Gastroesophageal sphincter (tissue), 4 donors: ENCODE measurements around the gene WDFY3. TPM values are rescaled to one million over a fixed set of nuclear protein-coding genes. Genes with fewer than 3 reads are reported as not detected.

Experiments
- ATAC-seq: fragments of 150-250 bp; one replicate; pipeline ENCODE4 v1.9.1; 2016; ENCODE audit warnings: mild to moderate bottlenecking, moderate library complexity
- H3K27ac ChIP-seq, 4 donors: fragments of 200-600 bp; sonication (generic) in 3 of 4; 1 replicate in 3 of 4; 2 replicates in 1 of 4; pipeline ENCODE4 v1.5.1; 2016 to 2019
- H3K27me3 ChIP-seq: fragments of 200-600 bp; sonication (generic); one replicate; pipeline ENCODE4 v1.5.1; 2019
- H3K36me3 ChIP-seq, 2 donors: fragments of 200-600 bp; sonication (generic); one replicate each; pipeline ENCODE4 v1.5.1; 2019; ENCODE audit warnings: control low read depth in 1 of 2
- H3K4me1 ChIP-seq, 3 donors: fragments of 200-600 bp; sonication (generic); 1 replicate in 2 of 3; 2 replicates in 1 of 3; pipeline ENCODE4 v1.5.1; 2016 to 2019; ENCODE audit warnings: control low read depth in 2 of 3
- H3K4me3 ChIP-seq, 2 donors: fragments of 200-600 bp; sonication (generic); one replicate each; pipeline ENCODE4 v1.5.1; 2019; ENCODE audit warnings: mild to moderate bottlenecking in 1 of 2, moderate library complexity in 1 of 2
- H3K9me3 ChIP-seq, 3 donors: fragments of 200-600 bp; sonication (generic); one replicate each; pipeline ENCODE4 v1.5.1; 2017 to 2019; ENCODE audit warnings: control low read depth in 2 of 3
- EP300 ChIP-seq: sonication (generic); formaldehyde crosslinking; IDR thresholded peaks from one replicate; pipeline ENCODE4 v1.6.1; 2017; ENCODE audit warnings: antibody characterized with exemption, mild to moderate bottlenecking
- POLR2A ChIP-seq, 2 donors: fragments of 450-650 bp; IDR thresholded peaks; one replicate each; pipeline ENCODE4 v1.6.1; 2017; ENCODE audit warnings: antibody characterized with exemption in 2 of 2, mild to moderate bottlenecking in 2 of 2, moderate library complexity in 1 of 2
- POLR2AphosphoS5 ChIP-seq: sonication (generic); formaldehyde crosslinking; IDR thresholded peaks from one replicate; pipeline ENCODE4 v1.6.1; 2017; ENCODE audit warnings: antibody characterized with exemption
- WGBS, 2 donors: methylation state at CpG; one replicate each; pipeline ENCODE4 v1.1.5; 2018; ENCODE audit warnings: low coverage in 1 of 2; 5-methylcytosine and 5-hydroxymethylcytosine counted together
- total RNA-seq, 4 donors: library from RNA; depleted of rRNA; stranded (reverse); fragments of >200 nt; gene quantifications; one replicate each; pipeline ENCODE4 v1.1.0, GENCODE V29; 2016
- TF ChIP-seq, protein P1 (sequence below), 4 experiments: fragments of 200-600 bp in 2 of 4; fragments of 450-650 bp in 2 of 4; sonication (generic) in 1 of 4; IDR thresholded peaks; one replicate each; pipeline ENCODE4 v1.5.1; 2017 to 2019; ENCODE audit warnings: antibody characterized with exemption in 4 of 4, mild to moderate bottlenecking in 2 of 4, moderate library complexity in 2 of 4

The WDFY3 gene
- total RNA-seq, 4 donors from 2014 or later = 76.7 to 140 (median 90.1) TPM

DNA sequence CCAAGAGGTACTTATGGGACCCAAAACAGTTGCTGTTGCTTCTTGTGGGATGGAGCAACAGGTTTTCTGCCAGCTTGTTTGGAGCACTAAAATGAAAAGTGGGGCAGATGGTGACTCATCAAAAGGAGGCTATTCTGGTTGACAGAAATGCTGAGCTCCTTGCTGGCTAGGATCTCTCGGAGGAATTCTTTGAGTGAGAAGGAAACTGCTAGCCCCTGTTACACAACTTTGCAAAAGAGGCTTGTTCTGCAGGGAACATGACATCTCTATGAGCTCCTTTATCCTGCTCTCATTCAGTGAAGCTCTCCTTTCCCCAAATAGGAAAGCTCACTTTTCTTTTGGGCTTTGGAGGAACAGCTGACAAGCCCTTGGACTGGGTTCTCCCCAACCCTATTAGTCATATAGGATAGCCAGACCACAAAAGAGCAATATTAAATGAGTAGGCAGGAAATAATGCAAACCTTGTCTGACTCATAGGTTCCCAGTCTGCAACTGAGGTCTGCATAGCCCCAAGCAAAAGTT lies 275.3 kb downstream of the WDFY3 start:
- peaks cover 0 to 8% (median 0%) of the 10 kb centered on the region in 3 donors for H3K4me1 ChIP-seq
- H3K27ac ChIP-seq = no peak overlapping the region
- no peaks in the 10 kb centered on the region for H3K9me3 ChIP-seq
- no peaks in the 10 kb centered on the region for H3K27me3 ChIP-seq
- 50% methylated on average over 1 of the region's 1 CpG; no CpG with 5 or more reads in 1 of the 2 donors for WGBS, 2 donors
- ATAC-seq = peak; percentile 77
- no peak overlapping the region for H3K4me3 ChIP-seq
- H3K36me3 ChIP-seq = peaks cover 0 to 99% of the 10 kb centered on the region in 2 donors
- TF ChIP-seq POLR2AphosphoS5 (no peak), POLR2A (IDR thresholded peaks at IDR 0.05) (no peak), EP300 (no peak)
- TF ChIP-seq, protein P1, sequence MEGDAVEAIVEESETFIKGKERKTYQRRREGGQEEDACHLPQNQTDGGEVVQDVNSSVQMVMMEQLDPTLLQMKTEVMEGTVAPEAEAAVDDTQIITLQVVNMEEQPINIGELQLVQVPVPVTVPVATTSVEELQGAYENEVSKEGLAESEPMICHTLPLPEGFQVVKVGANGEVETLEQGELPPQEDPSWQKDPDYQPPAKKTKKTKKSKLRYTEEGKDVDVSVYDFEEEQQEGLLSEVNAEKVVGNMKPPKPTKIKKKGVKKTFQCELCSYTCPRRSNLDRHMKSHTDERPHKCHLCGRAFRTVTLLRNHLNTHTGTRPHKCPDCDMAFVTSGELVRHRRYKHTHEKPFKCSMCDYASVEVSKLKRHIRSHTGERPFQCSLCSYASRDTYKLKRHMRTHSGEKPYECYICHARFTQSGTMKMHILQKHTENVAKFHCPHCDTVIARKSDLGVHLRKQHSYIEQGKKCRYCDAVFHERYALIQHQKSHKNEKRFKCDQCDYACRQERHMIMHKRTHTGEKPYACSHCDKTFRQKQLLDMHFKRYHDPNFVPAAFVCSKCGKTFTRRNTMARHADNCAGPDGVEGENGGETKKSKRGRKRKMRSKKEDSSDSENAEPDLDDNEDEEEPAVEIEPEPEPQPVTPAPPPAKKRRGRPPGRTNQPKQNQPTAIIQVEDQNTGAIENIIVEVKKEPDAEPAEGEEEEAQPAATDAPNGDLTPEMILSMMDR (IDR thresholded peaks at IDR 0.05) = no peak

DNA sequence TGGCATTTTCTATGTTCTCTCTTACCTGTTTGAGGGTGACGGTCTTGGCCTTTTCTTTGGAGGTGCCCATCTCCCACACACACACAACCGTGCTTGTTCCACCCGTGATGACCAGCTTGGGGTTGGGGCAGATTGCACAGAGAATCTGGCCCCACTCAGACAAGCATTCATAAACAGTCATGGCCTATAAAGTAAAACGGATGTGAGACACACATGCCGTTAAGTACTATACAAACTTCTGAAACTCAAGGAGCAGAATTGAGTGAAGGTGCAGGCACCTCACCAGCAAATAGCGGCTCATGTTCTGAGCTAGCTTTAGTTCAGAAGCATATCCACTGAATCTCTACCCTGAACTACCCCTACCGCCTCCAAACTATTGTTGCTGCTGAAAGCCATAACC lies 276.0 kb downstream of the WDFY3 start:
- H3K4me3 ChIP-seq = no peak overlapping the region
- no peak for ATAC-seq
- H3K27ac ChIP-seq = no peak overlapping the region
- H3K4me1 ChIP-seq = peaks cover 0 to 8% (median 0%) of the 10 kb centered on the region in 3 donors
- WGBS, 2 donors = 97 to 100% methylated on average over 3 to 6 of the region's 7 CpGs
- peaks cover 0 to 99% of the 10 kb centered on the region in 2 donors for H3K36me3 ChIP-seq
- H3K27me3 ChIP-seq = no peaks in the 10 kb centered on the region
- H3K9me3 ChIP-seq = no peaks in the 10 kb centered on the region
- TF ChIP-seq POLR2A (IDR thresholded peaks at IDR 0.05) (no peak), POLR2AphosphoS5 (no peak)
- TF ChIP-seq, protein P1 (IDR thresholded peaks at IDR 0.05) = no peak

DNA sequence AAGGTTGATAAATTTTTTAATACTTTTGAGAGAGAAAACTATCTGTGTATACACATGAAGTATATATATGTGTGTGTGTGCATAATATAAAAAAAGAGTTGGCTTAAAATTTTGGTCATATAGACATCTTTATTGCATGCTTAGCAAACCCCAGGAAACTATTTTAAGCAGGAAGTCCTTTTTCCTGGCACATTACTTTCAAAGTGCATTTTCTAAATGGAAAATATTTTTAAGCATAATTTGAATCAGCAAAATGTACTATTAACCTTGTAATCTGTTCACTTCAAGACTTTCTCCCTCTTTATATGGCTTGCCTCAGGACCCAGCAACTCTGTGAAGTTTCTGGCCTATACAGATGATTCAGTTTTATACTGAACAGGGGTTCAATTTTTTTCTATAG lies 277.3 kb downstream of the WDFY3 start:
- ATAC-seq = no peak
- no peak overlapping the region for H3K27ac ChIP-seq
- peaks cover 0 to 8% (median 0%) of the 10 kb centered on the region in 3 donors for H3K4me1 ChIP-seq
- no peaks in the 10 kb centered on the region for H3K27me3 ChIP-seq
- TF ChIP-seq, protein P1 (IDR thresholded peaks at IDR 0.05) = no peak
- peaks cover 0 to 99% of the 10 kb centered on the region in 2 donors for H3K36me3 ChIP-seq
- no peak overlapping the region for H3K4me3 ChIP-seq
- H3K9me3 ChIP-seq = no peaks in the 10 kb centered on the region

DNA sequence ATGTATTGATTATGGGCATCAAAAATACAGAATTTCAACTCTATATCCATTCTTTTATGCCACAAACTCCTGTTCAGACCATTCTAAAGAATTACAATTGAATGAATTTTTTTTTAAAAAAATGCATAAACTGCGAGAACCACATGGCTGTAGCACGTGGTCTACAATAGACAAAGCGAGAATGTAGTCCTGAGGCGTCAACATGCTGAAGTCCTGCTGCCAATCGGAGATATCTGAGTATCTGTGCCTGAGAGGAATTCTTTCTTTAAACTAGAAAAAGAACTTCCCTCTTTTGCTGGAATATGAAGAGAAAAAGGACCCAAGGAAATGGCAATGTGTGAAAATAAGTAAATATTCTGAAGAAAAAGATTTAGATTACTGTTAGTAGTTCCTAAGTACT lies 277.9 kb downstream of the WDFY3 start:
- no peak overlapping the region for H3K27ac ChIP-seq
- peaks cover 0 to 8% (median 0%) of the 10 kb centered on the region in 3 donors for H3K4me1 ChIP-seq
- TF ChIP-seq, protein P1 (IDR thresholded peaks at IDR 0.05) = no peak
- no peak for TF ChIP-seq POLR2A (IDR thresholded peaks at IDR 0.05)
- TF ChIP-seq EP300 = no peak
- TF ChIP-seq POLR2AphosphoS5 = no peak
- H3K27me3 ChIP-seq = no peaks in the 10 kb centered on the region
- 92 to 95% methylated on average over 5 of the region's 5 CpGs for WGBS, 2 donors
- H3K4me3 ChIP-seq = no peak overlapping the region
- peaks cover 0 to 99% of the 10 kb centered on the region in 2 donors for H3K36me3 ChIP-seq
- H3K9me3 ChIP-seq = no peaks in the 10 kb centered on the region
- ATAC-seq = no peak

DNA sequence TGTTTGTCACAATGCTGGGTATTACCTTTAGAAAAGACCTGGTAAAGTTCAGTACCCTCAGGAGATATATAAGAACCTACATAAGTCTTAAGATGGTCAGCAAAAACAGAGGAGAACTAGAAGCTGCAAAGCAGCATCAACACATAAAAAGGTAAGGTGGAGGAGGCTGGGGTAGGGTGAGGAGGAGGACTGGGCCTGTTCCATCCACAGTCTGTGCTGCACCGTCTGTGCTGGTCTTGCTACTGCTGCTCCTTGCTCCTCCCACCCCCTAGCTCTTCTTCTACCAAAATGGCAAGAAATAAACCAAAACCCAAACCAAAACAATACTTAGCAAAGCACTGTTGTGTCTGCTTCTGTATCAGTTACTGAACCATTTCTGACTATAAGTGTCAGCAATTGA lies 281.4 kb downstream of the WDFY3 start:
- WGBS, 2 donors = 58 to 100% methylated on average over 1 of the region's 1 CpG
- H3K27ac ChIP-seq = no peak overlapping the region
- H3K4me3 ChIP-seq = no peak overlapping the region
- H3K9me3 ChIP-seq = no peaks in the 10 kb centered on the region
- peaks cover 0 to 15% (median 0%) of the 10 kb centered on the region in 3 donors for H3K4me1 ChIP-seq
- no peaks in the 10 kb centered on the region for H3K27me3 ChIP-seq
- TF ChIP-seq POLR2A (IDR thresholded peaks at IDR 0.05) = no peak
- TF ChIP-seq EP300 = no peak
- no peak for TF ChIP-seq POLR2AphosphoS5
- TF ChIP-seq, protein P1 (IDR thresholded peaks at IDR 0.05) = no peak
- ATAC-seq = no peak
- peaks cover 0 to 98% of the 10 kb centered on the region in 2 donors for H3K36me3 ChIP-seq
